HEK293 (cell line): ENCODE measurements around the gene LPGAT1.

Experiments
- CTCF ChIA-PET: fragments of 350-600 bp; formaldehyde crosslinking; extraction: SDS; loops from one replicate; lab custom pipeline; 2021; ENCODE audit warnings: antibody characterized with exemption; lab: Yijun Ruan, JAX
- POLR2A ChIA-PET: fragments of 300-600 bp; formaldehyde crosslinking; extraction: SDS; loops from one replicate; lab custom pipeline; 2020; ENCODE audit warnings: antibody characterized with exemption, inconsistent platforms; lab: Yijun Ruan, JAX
- H3K27ac ChIP-seq: fragments of 200-500 bp; sonication (Bioruptor generic); 2 replicates; pipeline ENCODE4 v1.5.1; 2014; ENCODE audit warnings: low read depth, low read length, control low read depth, inconsistent platforms; ENCODE audit errors: extremely low read depth
- H3K36me3 ChIP-seq, 2 experiments: fragments of 200-500 bp in 1 of 2; sonication (Bioruptor generic) in 1 of 2; 1 replicate in 1 of 2; 2 replicates in 1 of 2; pipeline ENCODE4 v1.5.1; 2014 to 2017; ENCODE audit warnings: inconsistent platforms in 2 of 2, low read length in 2 of 2; ENCODE audit not compliant: control insufficient read depth in 2 of 2, insufficient read depth in 1 of 2
- H3K4me1 ChIP-seq: fragments of 200-500 bp; sonication (Bioruptor generic); 2 replicates; pipeline ENCODE4 v1.5.1; 2014; ENCODE audit warnings: mild to moderate bottlenecking, low read length, inconsistent platforms; ENCODE audit not compliant: control insufficient read depth, insufficient read depth
- H3K4me3 ChIP-seq: 2 replicates; pipeline ENCODE4 v1.5.1; 2011; ENCODE audit warnings: low read depth, mild to moderate bottlenecking, control low read depth, low read length, moderate library complexity
- H3K9me3 ChIP-seq: fragments of 200-500 bp; sonication (Bioruptor generic); 2 replicates; pipeline ENCODE4 v1.5.1; 2014; ENCODE audit warnings: low read depth, low read length, inconsistent platforms; ENCODE audit not compliant: control insufficient read depth, insufficient read depth
- GFI1B ChIP-seq: fragments of 450-650 bp; formaldehyde crosslinking; IDR thresholded peaks from 2 replicates; pipeline ENCODE4 v1.5.1; 2016; ENCODE audit warnings: missing biosample characterization, missing genetic modification characterization
- GLIS1 ChIP-seq: fragments of 450-650 bp; formaldehyde crosslinking; IDR thresholded peaks from 2 replicates; pipeline ENCODE4 v1.5.1; 2016; ENCODE audit warnings: missing biosample characterization, missing genetic modification characterization
- GLIS2 ChIP-seq: fragments of 450-650 bp; formaldehyde crosslinking; IDR thresholded peaks from 2 replicates; pipeline ENCODE4 v1.5.1; 2016; ENCODE audit warnings: missing biosample characterization, missing genetic modification characterization
- HOXC10 ChIP-seq: sonication (generic); formaldehyde crosslinking; IDR thresholded peaks from 2 replicates; pipeline ENCODE4 v1.8.1; 2023; ENCODE audit warnings: mild to moderate bottlenecking, missing genetic modification reagents
- KLF17 ChIP-seq: fragments of 450-650 bp; formaldehyde crosslinking; IDR thresholded peaks from 2 replicates; pipeline ENCODE4 v1.5.1; 2016; ENCODE audit warnings: missing biosample characterization, missing genetic modification characterization
- MEIS1 ChIP-seq: sonication (generic); formaldehyde crosslinking; IDR thresholded peaks from 2 replicates; pipeline ENCODE4 v1.8.1; 2022; ENCODE audit warnings: missing genetic modification reagents, mild to moderate bottlenecking, borderline replicate concordance
- MZF1 ChIP-seq: fragments of 450-650 bp; formaldehyde crosslinking; IDR thresholded peaks from 2 replicates; pipeline ENCODE4 v1.5.1; 2017; ENCODE audit warnings: missing biosample characterization, missing genetic modification characterization, borderline replicate concordance
- SCRT1 ChIP-seq: fragments of 450-650 bp; formaldehyde crosslinking; IDR thresholded peaks from 2 replicates; pipeline ENCODE4 v1.5.1; 2016; ENCODE audit warnings: missing biosample characterization, missing genetic modification characterization, borderline replicate concordance
- SP3 ChIP-seq: fragments of 450-650 bp; formaldehyde crosslinking; IDR thresholded peaks from 2 replicates; pipeline ENCODE4 v1.5.1; 2016; ENCODE audit warnings: missing biosample characterization, missing genetic modification characterization
- TCF7L2 ChIP-seq: IDR thresholded peaks from 2 replicates; pipeline ENCODE4 v1.6.1; 2011; ENCODE audit warnings: low read depth, mild to moderate bottlenecking, inconsistent platforms, low read length, moderate library complexity, borderline replicate concordance
- ZBTB26 ChIP-seq: fragments of 450-650 bp; formaldehyde crosslinking; optimal IDR thresholded peaks from 2 replicates; pipeline ENCODE3; 2016; ENCODE audit warnings: missing biosample characterization, mild to moderate bottlenecking, missing genetic modification characterization
- ZFHX2 ChIP-seq: fragments of 450-650 bp; formaldehyde crosslinking; conservative IDR thresholded peaks from 2 replicates; pipeline ENCODE4 v1.5.1; 2016; ENCODE audit warnings: missing biosample characterization, missing genetic modification characterization
- ZIC2 ChIP-seq: fragments of 450-650 bp; formaldehyde crosslinking; IDR thresholded peaks from 2 replicates; pipeline ENCODE4 v1.5.1; 2016; ENCODE audit warnings: missing biosample characterization, missing genetic modification characterization
- ZNF140 ChIP-seq: fragments of 450-650 bp; formaldehyde crosslinking; IDR thresholded peaks from 2 replicates; pipeline ENCODE4 v1.5.1; 2016; ENCODE audit warnings: missing biosample characterization, missing genetic modification characterization
- ZNF148 ChIP-seq: fragments of 450-650 bp; formaldehyde crosslinking; IDR thresholded peaks from 2 replicates; pipeline ENCODE4 v1.5.0; 2017; ENCODE audit warnings: missing biosample characterization, missing genetic modification characterization, borderline replicate concordance
- ZNF239 ChIP-seq: fragments of 450-650 bp; formaldehyde crosslinking; IDR thresholded peaks from 2 replicates; pipeline ENCODE4 v1.5.1; 2016; ENCODE audit warnings: missing biosample characterization, missing genetic modification characterization
- ZNF416 ChIP-seq: fragments of 450-650 bp; formaldehyde crosslinking; IDR thresholded peaks from 2 replicates; pipeline ENCODE4 v1.5.1; 2016; ENCODE audit warnings: missing biosample characterization, missing genetic modification characterization
- ZNF423 ChIP-seq: fragments of 450-650 bp; formaldehyde crosslinking; IDR thresholded peaks from 2 replicates; pipeline ENCODE4 v1.5.1; 2016; ENCODE audit warnings: missing biosample characterization, missing genetic modification characterization
- ZNF777 ChIP-seq: fragments of 450-650 bp; formaldehyde crosslinking; IDR thresholded peaks from 2 replicates; pipeline ENCODE4 v1.5.1; 2017; ENCODE audit warnings: missing biosample characterization, missing genetic modification characterization, borderline replicate concordance
- TF ChIP-seq, protein P1 (sequence below): fragments of 450-650 bp; formaldehyde crosslinking; IDR thresholded peaks from 2 replicates; pipeline ENCODE4 v1.5.1; 2016; ENCODE audit warnings: missing biosample characterization, missing genetic modification characterization
- TF ChIP-seq, protein P2 (sequence below): fragments of 450-650 bp; formaldehyde crosslinking; IDR thresholded peaks from 2 replicates; pipeline ENCODE4 v1.5.1; 2016; ENCODE audit warnings: missing biosample characterization, missing genetic modification characterization, low read depth
- TF ChIP-seq, protein P3 (sequence below): fragments of 450-650 bp; formaldehyde crosslinking; IDR thresholded peaks from 2 replicates; pipeline ENCODE4 v1.5.1; 2016; ENCODE audit warnings: missing biosample characterization, missing genetic modification characterization

Gene LPGAT1

DNA sequence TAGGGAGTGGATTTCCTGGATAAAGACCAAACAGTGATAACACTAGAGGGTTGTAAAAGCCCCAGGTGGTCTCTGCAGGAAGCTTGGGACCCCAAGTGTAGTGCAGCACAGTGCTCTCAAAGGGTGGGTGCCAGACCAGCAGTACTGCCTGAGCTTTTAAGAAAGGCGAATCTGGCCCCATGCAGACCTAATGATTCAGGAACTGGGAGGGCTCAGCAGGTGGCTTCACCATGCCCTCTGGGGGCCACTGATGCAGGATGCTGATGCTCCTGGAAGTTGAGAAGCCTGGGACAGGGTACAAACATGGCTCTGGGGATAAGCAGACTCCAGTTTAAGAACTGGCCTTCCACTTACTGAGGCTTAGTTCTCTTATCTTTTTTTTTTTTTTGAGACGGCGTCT is 126.0 kb downstream of the LPGAT1 start (continued):
- TF ChIP-seq ZNF423 (tag by site-specific recombination) (0 out of 2 replicates have a peak, but pooled peaks have one; percentile 20), SP3 (tag by site-specific recombination) (no peak), ZNF777 (tag by site-specific recombination) (no peak), KLF17 (tag by site-specific recombination) (no peak), MZF1 (tag by site-specific recombination) (no peak), ZNF148 (no peak), ZNF239 (tag by site-specific recombination) (no peak), HOXC10 (CRISPR knock-in tag) (no peak), TCF7L2 (no peak), ZNF140 (tag by site-specific recombination) (no peak), ZIC2 (tag by site-specific recombination) (peak; percentile 88), GFI1B (no peak)
- TF ChIP-seq, protein P1, sequence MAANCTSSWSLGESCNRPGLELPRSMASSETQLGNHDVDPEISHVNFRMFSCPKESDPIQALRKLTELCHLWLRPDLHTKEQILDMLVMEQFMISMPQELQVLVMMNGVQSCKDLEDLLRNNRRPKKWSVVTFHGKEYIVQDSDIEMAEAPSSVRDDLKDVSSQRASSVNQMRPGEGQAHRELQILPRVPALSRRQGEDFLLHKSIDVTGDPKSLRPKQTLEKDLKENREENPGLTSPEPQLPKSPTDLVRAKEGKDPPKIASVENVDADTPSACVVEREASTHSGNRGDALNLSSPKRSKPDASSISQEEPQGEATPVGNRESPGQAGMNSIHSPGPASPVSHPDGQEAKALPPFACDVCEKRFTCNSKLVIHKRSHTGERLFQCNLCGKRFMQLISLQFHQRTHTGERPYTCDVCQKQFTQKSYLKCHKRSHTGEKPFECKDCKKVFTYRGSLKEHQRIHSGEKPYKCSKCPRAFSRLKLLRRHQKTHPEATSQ (tag by site-specific recombination), result no peak
- TF ChIP-seq, protein P2, sequence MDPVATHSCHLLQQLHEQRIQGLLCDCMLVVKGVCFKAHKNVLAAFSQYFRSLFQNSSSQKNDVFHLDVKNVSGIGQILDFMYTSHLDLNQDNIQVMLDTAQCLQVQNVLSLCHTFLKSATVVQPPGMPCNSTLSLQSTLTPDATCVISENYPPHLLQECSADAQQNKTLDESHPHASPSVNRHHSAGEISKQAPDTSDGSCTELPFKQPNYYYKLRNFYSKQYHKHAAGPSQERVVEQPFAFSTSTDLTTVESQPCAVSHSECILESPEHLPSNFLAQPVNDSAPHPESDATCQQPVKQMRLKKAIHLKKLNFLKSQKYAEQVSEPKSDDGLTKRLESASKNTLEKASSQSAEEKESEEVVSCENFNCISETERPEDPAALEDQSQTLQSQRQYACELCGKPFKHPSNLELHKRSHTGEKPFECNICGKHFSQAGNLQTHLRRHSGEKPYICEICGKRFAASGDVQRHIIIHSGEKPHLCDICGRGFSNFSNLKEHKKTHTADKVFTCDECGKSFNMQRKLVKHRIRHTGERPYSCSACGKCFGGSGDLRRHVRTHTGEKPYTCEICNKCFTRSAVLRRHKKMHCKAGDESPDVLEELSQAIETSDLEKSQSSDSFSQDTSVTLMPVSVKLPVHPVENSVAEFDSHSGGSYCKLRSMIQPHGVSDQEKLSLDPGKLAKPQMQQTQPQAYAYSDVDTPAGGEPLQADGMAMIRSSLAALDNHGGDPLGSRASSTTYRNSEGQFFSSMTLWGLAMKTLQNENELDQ (tag by site-specific recombination), result no peak

GRCh38 chr1:211703812-211704537 is 126.6 kb downstream of the LPGAT1 start:
- Histone ChIP-seq H3K36me3 (no peaks in the 10 kb centered on the region), H3K9me3 (no peaks in the 10 kb centered on the region), H3K4me1 (no peaks in the 10 kb centered on the region), H3K4me3 (no peak overlapping the region), H3K27ac (no peak overlapping the region)
- POLR2A ChIA-PET, result no interaction called here
- CTCF ChIA-PET, result interaction anchor here (0.6 kb wide), 1 partner anchor 22 kb away, joined by 3 read pairs; no protein-coding TSS in a partner anchor
- no peak for TF ChIP-seq ZFHX2 (tag by site-specific recombination)
- no peak for TF ChIP-seq GLIS1 (tag by site-specific recombination)
- TF ChIP-seq ZNF140 (tag by site-specific recombination), result no peak
- TF ChIP-seq GLIS2 (tag by site-specific recombination), result no peak
- no peak for TF ChIP-seq ZNF416 (tag by site-specific recombination)
- TF ChIP-seq MEIS1 (CRISPR knock-in tag), result no peak
- TF ChIP-seq ZBTB26 (tag by site-specific recombination), result no peak
- TF ChIP-seq SCRT1, result no peak
- TF ChIP-seq, protein P3, sequence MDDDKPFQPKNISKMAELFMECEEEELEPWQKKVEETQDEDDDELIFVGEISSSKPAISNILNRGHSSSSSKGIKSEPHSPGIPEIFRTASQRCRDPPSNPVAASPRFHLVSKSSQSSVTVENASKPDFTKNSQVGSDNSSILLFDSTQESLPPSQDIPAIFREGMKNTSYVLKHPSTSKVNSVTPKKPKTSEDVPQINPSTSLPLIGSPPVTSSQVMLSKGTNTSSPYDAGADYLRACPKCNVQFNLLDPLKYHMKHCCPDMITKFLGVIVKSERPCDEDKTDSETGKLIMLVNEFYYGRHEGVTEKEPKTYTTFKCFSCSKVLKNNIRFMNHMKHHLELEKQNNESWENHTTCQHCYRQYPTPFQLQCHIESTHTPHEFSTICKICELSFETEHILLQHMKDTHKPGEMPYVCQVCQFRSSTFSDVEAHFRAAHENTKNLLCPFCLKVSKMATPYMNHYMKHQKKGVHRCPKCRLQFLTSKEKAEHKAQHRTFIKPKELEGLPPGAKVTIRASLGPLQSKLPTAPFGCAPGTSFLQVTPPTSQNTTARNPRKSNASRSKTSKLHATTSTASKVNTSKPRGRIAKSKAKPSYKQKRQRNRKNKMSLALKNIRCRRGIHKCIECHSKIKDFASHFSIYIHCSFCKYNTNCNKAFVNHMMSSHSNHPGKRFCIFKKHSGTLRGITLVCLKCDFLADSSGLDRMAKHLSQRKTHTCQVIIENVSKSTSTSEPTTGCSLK (tag by site-specific recombination), result no peak
- TF ChIP-seq, protein P2 (tag by site-specific recombination), result no peak
